Fibroblast of lung (primary cell): Measurements from ENCODE around the gene HRH3.

ENCODE experiments used
- CTCF ChIP-seq, 2 donors: IDR thresholded peaks in 1 of 2; conservative IDR thresholded peaks in 1 of 2; 1 replicate in 1 of 2; 2 replicates in 1 of 2; pipeline ENCODE4 v1.5.1; 2011 to 2012; ENCODE audit warnings: low read length in 2 of 2, control low read depth in 1 of 2, inconsistent platforms in 1 of 2, low read depth in 1 of 2, mild to moderate bottlenecking in 1 of 2
- EZH2 ChIP-seq: IDR thresholded peaks from 2 replicates; pipeline ENCODE4 v1.5.1; 2012; ENCODE audit warnings: low read length, control low read depth, mild to moderate bottlenecking; ENCODE audit errors: missing control alignments

GRCh38 chr20:62214067-62214466 is 6.0 kb downstream of the HRH3 start:
- TF ChIP-seq CTCF (conservative IDR thresholded peaks at IDR 0.05 in 1 of 2, IDR thresholded peaks at IDR 0.05 in 1 of 2; ENCODE audit: low read depth in 1 of 2, low read length in 2 of 2) (no peak), EZH2 (no peak)
